HG02852 (cell line): ENCODE measurements around the gene ITPR2.

Experiments used
- ATAC-seq: cut with Tn5 transposase; IDR thresholded peaks from one replicate; pipeline ENCODE4 v1.9.1; 2021; ENCODE audit warnings: mild to moderate bottlenecking, moderate library complexity; ENCODE audit not compliant: unreplicated experiment

Gene ITPR2

DNA sequence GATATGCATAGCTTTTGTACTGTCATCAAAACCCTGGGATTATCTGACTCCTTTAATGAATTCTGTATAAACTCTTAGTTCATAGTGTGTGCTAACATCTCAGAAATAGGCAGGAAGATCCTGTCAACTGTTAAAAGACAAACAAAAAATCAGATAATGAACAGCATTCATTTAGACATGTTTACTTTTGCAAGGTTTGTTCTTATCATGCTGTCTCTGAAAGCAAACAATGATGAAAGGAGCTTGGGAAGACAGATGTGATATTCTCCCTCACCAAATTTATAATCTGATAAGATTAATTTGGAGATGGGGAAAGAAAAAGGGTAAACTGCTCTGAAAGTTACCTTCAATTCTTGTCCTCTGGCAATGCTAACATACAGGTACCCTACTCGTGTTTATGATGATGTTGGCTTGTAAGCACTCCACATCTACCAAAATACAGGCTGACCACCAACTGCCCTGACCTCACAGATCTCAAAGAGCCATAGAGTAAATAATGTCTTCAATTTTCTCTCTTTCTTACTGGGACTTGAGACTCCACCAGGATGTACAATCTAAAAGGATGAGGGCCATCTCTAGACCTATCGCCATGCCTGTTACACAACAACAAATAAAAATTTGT is 403.8 kb downstream of the ITPR2 start:
- no peak for ATAC-seq

DNA sequence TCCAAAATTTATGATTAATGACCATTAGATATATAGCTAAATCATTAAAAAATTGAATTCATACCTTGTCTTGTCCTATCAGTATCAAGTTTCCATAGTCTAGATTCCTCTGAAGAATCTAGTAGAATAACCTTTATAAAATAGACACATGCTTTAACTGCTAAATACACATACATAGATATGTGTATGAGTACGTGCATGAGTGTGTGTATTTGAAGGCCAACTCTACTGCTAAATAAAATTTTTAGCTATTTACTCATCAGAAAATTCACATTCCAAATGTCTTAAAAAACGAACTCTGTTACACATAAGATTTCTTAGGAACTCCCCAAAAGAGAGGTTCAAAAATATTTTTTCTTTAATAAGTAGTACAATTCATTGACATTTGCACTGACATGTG is 404.6 kb downstream of the ITPR2 start:
- ATAC-seq: no peak

DNA sequence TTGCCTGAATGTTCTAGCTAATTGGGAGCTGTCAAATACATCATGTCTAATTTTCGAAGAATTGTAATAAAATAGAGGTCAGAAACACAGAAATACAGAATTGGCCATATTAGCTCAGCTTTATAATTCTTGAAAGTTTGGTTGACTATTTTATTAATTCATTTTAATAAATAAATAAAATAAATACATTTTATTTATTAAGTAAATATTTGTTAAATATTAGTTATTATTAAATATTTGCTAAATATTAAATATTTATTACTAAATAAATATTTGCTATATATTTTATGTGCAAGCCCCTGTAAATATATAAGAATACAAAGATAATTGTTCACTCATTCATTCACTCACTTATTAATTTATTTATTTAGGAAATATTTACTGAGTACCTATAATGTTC is 406.3 kb downstream of the ITPR2 start:
- no peak for ATAC-seq

DNA sequence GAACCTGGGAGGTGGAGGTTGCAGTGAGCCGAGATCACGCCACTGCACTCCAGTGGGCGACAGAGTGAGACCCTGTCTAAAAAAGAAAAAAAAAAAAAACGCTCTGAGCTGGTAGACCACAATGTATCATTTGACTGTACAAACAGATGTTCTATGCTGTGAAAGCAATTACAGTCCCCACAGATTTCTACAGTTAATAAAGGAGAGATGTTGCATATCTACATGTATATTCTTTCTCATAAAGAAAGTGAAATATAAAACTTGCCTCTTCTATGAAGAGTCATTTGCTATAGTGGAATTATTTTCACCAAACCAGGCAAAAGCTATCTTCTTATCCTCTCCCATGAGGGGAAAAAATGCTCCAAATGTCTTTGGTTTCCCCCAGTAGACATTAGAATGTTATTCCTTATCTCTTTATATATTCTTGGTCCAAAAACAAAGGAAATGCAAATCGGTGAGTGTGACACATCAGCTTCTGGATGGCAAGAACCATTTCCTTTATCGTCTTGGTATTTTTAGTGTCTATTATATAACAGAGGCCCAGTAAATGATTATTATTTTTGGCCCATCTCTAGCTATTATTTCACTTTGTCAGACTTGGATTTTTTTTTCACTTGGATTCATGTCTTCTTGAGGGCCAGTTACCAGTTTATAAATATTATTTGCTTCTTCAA is 407.3 kb downstream of the ITPR2 start:
- ATAC-seq: peak; percentile 83

DNA sequence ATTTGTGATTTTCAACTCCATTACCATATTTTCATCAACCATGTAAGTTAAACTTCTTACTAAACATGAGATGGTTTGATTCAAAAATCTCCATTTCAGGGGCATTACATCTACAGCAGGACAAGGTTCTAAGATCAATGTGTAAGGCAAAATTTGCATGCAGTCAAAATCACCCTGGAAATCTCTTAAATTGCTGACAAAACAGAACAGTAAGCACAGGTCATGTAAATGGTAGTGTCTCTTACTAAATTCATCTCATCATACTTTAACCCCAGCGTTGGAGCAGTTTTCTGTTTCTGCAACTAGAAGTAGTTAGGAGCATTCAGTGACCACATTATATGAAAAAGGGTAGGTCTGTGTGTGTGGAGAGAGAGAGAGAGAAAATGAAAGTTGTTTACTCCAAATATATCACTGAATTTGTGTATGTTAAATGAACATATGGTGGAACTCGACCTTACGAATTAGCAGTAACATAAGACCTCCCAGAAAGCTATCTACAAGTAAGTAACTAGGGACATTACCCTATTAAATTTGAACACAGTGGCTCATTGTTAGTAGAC is 410.1 kb downstream of the ITPR2 start:
- ATAC-seq: peak; percentile 65

DNA sequence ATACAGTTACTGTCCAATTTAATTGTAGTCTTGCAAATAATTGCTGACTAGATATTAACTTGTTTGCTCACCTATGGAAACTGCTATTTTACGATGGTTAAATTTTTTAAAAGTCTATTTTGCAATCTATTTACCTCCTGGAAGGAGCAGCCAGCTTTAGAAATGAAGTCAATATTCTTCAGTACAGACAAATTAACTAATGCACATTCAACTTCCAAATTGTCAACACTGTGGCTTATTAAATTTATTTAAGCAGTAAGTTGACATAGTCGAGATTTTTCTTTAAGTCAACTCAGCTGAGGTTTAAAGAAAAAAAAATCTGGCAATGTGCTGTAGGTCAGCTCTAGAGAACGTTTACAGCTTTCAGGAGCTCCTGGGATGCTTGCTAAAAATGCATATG is 416.4 kb downstream of the ITPR2 start:
- ATAC-seq: no peak

DNA sequence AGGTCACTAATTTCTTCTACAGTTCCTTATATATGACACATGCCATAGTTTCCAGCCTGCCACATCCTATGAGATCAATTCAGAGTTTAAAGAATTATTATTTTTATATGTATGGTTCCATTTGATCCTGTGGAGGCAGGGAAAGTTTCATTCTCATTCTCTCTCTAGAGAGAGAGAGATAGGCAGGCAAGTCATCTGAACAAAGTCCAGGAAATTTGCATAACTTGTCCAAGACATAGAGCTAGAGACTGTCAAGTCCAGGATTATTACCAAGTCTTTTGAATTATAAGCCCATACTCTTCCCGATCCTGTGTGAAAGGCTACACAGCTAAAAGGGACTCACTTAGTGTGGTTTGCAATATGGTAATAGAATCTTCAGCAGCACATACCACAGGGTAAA is 422.3 kb downstream of the ITPR2 start:
- no peak for ATAC-seq

DNA sequence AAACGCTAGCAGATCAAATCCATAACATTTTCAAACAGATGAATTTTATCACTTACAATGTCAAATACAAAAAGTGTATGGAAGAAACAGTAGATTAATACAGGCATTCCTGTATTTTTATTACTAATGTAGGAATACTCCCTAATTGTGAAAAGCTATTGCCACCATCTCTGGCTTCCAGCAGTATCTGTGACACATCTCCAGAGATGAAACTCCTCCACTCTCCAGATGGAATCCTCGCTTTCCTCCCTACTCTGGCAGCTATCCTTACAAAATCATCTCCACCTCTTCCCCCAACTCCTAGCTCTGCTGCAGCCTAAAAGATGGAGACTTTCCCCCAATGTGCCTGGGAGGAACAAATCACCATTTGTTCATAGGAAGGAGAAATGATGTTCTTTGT is 426.2 kb downstream of the ITPR2 start:
- no peak for ATAC-seq

DNA sequence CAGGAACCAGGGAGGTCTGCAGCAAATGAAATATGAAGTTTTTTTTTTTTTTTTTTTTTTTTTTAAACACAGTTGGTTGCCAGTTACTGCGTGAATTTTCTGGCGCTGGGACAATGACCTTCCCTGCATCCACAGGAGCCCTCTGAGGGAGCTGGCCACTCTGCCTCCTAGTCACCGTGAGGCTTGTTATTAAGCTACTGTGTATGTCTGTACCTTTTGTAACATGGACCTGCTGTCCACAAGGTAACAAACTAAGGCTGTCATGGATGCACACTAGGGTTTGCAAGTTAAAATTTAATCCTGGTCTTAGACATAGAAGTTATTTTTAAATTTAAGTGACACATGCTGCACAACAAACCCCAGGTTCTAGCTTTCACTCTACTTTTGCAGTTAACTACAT is 426.6 kb downstream of the ITPR2 start:
- ATAC-seq: no peak

DNA sequence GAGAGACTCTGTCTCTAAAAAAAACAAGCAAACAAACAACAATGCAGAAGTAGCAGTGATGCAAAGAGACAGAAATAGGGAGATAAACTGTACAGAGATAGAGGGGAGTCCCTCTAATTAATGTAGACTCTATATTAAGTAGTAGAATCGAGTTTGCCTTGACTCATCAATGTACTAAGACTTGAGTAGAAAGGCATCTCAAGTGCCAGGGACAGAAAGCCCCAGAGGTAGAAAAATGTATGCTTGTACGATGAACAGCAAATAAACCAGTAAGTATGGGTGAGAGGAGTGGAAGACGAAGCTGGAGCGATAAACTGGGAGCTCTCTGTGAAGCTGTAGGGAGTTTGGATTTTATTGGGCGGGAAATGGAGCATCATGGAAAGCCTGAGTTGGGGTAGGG is 429.4 kb downstream of the ITPR2 start:
- no peak for ATAC-seq

DNA sequence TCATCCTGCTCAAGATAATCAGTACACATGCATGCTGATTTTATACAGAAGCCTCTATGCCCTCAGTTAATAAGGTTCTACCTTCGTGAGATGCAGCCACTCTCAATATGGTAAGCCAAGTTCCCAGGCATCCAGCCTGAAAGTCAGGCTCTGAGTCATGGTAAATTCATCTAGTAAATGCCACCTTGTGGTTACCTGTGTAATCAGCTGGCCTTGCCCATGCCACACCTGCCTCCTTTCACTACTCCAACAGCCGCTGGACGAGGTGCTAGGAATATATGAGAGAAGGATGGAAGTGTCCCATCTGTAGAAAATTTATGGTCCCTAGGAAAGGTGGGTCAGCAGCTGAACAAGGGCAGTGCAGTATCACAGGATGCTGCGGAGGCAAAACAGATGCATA is 430.3 kb downstream of the ITPR2 start:
- no peak for ATAC-seq

DNA sequence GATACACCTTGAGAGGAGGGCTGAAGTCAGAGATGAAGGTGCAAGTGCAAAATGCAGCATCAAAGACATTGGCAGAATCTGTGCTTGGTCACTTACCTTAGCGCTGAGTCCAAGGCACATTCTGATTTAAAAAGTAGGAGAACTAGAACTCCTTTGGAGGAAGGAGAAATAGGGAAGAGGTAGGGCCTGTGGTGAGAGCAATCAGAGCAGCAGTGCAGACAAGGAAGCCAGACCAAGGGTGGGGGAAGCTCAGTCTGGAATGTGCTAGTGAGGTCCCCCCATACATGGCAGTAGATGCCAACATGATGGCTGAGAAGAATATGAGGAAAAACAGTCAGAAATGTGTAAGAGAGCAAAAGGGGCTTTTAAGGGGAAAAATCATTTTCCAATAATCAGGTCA is 431.1 kb downstream of the ITPR2 start:
- no peak for ATAC-seq

DNA sequence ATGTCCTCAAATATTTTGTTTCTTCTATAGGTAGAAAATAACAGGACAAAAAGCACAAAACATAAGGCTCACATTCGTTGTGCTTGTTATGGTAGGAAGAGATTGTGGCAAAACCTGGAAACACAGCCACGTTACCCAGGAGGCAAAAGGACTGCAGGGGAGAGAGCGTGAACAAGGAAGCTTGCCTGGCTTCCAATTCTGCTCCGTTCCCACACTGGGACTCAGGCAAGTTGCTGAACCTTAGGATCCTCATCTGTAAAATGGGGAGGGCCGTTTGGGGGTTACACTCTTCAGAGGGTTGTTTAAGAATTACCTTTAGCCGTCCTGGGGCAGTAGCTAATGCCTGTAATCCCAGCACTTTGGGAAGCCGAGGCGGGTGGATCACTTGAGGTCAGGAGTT is 432.4 kb downstream of the ITPR2 start:
- no peak for ATAC-seq

DNA sequence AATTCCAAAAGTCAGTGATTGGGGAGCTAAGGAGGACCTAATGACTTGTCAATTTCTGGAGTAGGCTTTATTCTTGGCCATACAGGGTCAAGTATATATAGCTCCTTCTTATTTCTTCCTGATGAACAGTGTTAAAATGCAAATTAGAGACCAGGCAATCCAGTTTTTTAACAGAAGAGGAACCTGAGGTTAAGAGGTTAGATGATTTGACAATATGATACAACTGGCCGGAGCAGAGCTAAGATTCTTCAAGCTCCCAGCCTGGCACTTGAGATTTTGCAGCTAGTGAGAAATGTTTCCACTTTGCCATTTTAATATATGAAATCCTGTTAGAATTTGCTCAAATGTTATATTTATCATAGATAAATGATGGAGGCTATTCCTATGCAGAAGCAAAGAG is 433.6 kb downstream of the ITPR2 start:
- no peak for ATAC-seq

DNA sequence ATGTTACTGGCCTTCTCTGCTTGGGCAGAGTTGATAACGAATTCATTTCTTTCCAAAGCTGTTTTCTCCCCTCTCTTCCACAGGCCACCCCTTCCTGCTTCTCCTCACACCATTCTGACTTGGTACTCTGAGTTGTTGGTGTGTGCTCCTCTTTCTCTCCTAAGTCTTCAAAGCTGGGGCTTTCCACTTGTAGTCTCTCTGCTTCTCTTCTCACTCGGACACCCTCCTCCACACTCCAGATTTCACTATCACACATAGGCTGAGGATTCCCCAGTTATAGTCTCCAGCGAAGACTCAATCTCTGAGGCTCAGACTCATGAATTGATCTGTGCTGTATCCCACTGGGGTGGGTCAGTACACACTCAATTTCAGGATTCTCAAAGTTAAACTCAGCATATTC is 436.6 kb downstream of the ITPR2 start:
- ATAC-seq: peak; percentile 95

DNA sequence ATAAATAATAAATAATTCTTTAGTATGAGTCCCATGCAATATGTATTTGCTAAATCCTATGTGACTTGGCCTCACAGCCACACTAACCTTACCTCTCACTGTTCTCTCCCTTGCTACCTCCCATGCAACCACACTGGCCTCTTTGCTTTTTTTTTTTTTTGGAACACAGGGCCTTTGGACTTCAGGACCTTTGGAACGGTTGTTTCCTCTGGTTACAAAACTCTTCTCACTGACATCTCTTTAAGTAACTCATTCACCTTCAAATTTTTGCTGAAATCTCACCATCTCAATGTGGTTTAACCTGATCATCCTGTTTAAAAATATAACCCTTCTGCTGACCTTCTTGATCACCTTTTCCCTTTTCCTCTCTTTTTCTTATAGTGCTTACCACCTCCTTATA is 443.7 kb downstream of the ITPR2 start:
- ATAC-seq: no peak

DNA sequence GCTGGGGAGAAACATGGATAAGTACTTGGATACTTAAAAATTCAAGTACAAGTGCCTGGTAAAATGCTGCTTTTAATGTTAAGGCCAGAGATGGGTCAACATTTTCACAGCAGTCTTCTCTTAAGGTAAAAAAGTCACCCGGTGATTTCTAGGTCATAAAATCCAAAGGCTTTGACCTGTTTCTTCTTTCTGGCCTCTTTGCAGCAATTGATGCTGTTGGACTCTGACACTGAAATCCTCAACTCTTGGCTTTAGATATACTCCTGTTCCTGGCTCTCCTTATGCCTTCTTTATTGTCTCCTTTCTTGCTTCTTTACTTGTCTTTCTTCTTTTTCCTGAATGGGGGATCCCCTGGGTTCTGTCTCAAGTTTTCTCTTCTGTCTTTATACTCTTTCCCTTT is 448.5 kb downstream of the ITPR2 start:
- ATAC-seq: no peak

DNA sequence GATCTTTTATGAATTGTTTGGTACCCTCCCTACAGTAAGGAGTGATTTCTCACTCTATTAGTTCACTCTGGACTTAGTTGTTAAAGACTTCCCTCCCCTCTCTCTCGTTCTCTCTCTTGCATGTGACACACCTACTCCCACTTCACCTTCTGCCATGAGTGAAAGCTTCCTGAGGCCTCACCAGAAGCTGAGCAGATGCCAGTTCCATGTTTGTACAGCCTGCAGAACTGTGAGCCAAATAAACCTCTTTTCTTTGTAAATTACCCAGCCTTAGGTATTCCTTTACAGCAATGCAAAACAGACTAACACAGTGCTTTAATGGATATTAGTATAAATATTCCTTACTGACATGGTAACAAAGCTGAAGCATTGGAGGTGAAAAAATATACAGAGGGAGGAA is 450.0 kb downstream of the ITPR2 start:
- ATAC-seq: no peak

DNA sequence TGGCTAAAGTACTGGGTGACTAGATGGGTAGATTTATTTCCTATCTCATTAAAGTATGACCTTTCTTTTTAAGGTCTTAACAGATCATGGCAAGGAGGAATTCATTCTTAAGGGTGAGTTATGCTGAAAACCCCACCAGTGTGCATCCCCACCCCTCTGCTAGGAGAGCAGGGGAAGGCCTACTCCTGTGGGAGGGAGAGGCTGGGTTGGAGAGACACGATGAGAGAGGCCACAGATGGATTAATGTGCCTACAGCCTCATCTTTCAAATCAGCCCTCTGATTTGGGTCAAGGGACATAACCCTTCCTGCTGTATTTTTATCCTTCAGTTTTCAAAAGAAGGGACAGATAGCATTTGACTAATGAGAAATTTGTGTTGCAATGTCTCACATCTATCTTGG is 452.1 kb downstream of the ITPR2 start:
- no peak for ATAC-seq

DNA sequence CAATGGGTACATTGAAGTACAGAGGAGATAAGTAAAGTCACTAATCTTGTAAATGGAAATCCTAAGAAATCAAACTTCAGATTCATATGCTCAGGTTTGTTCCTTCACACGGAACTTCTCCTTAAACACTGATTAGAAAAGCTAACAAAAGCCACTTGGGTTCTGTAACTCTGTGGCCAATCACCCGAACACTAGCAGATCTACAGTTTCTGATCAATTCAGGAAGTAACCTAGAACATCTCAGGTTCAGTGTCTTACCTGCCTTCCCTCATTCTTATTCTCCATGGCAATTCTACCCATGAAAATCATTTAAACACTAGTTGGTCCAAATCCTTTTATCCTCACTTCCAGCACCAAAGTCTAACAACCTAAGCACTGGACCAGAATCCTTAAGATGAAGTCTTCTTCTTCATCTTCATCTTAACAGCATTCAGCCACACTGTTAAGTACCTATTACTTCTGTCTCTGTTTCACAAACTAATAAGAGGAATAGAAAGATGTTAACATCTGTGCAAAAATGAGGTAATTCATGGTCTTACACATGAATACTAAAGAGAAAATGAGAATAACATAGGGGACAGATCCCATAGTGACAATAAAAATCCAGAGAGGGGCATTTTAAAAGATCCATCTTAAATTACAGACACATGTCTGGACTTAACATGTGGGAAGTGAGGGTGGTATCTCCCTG is 453.1 kb downstream of the ITPR2 start:
- ATAC-seq: peak; percentile 68

DNA sequence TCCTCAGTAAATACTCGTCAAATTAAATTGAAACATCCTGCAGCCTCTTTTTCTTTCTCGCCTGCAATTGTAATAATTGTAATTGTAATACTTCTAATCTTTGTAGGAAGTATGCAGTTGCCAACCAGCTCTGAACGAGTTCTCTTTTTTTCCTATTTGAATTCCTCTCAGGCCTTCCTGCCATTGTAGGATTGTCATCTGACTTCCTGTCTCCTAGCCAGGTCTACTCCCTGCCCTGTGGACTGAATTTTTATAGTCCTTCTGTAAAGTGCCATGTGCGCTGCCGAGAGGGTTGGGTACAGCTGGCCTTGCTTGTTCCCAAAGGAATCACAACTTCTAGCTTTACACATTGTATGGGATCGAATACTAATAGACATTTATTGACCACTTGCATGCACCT is 454.3 kb downstream of the ITPR2 start:
- ATAC-seq: no peak
